H9 (cell line): ENCODE data around the gene SOCS7. TPM values are rescaled to one million over a fixed set of nuclear protein-coding genes. Genes with fewer than 3 reads are reported as not detected.

ENCODE experiments used
- DNase-seq: peaks from one replicate; pipeline ENCODE4 v3.0.0-alpha.2; 2017
- H2AFZ ChIP-seq: one replicate; pipeline ENCODE4 v1.6.1; 2013; ENCODE audit warnings: mild to moderate bottlenecking, low read length, control low read depth, moderate library complexity
- H2AK5ac ChIP-seq: 2 replicates; pipeline ENCODE4 v1.6.1; 2013; ENCODE audit warnings: low read length, control low read depth, mixed read lengths; ENCODE audit not compliant: insufficient read length
- H2BK120ac ChIP-seq: one replicate; pipeline ENCODE4 v1.6.1; 2013; ENCODE audit warnings: low read depth, mild to moderate bottlenecking, low read length, control low read depth, inconsistent platforms; ENCODE audit not compliant: poor library complexity, severe bottlenecking
- H2BK12ac ChIP-seq: 2 replicates; pipeline ENCODE4 v1.6.1; 2013; ENCODE audit warnings: low read length, control low read depth, mixed read lengths, low read depth; ENCODE audit not compliant: insufficient read length
- H2BK15ac ChIP-seq: 2 replicates; pipeline ENCODE4 v1.6.1; 2013; ENCODE audit warnings: low read depth, low read length, control low read depth
- H2BK20ac ChIP-seq: one replicate; pipeline ENCODE4 v1.6.1; 2013; ENCODE audit warnings: low read depth, mild to moderate bottlenecking, low read length, control low read depth, inconsistent platforms; ENCODE audit not compliant: poor library complexity, severe bottlenecking
- H2BK5ac ChIP-seq: 2 replicates; pipeline ENCODE4 v1.6.1; 2013; ENCODE audit warnings: low read length, control low read depth, mixed read lengths; ENCODE audit not compliant: insufficient read length
- H3K14ac ChIP-seq: 2 replicates; pipeline ENCODE4 v1.6.1; 2013; ENCODE audit warnings: low read length, control low read depth; ENCODE audit not compliant: insufficient read depth
- H3K18ac ChIP-seq: 2 replicates; pipeline ENCODE4 v1.6.1; 2013; ENCODE audit warnings: low read depth, mild to moderate bottlenecking, mixed read lengths, low read length, control low read depth; ENCODE audit not compliant: insufficient read length
- H3K23ac ChIP-seq: 2 replicates; pipeline ENCODE4 v1.6.1; 2013; ENCODE audit warnings: low read length, control low read depth, mixed read lengths, low read depth; ENCODE audit not compliant: insufficient read length
- H3K23me2 ChIP-seq: 2 replicates; pipeline ENCODE4 v1.6.1; 2013; ENCODE audit warnings: low read depth, mild to moderate bottlenecking, mixed read lengths, low read length, control low read depth; ENCODE audit not compliant: insufficient read length, poor library complexity, severe bottlenecking
- H3K27ac ChIP-seq: 2 replicates; pipeline ENCODE4 v1.5.1; 2013; ENCODE audit warnings: low read length, control low read depth, mixed read lengths, low read depth; ENCODE audit not compliant: insufficient read length
- H3K27me3 ChIP-seq: 2 replicates; pipeline ENCODE4 v1.6.1; 2013; ENCODE audit warnings: low read length, control low read depth, inconsistent platforms; ENCODE audit not compliant: insufficient read depth
- H3K4ac ChIP-seq: 2 replicates; pipeline ENCODE4 v1.6.1; 2013; ENCODE audit warnings: low read depth, mild to moderate bottlenecking, control low read depth, inconsistent platforms, low read length, moderate library complexity
- H3K4me1 ChIP-seq: 2 replicates; pipeline ENCODE4 v1.6.1; 2013; ENCODE audit warnings: low read length, control low read depth, inconsistent platforms; ENCODE audit not compliant: insufficient read depth
- H3K4me2 ChIP-seq: 2 replicates; pipeline ENCODE4 v1.6.1; 2013; ENCODE audit warnings: low read length, control low read depth, mixed read lengths; ENCODE audit not compliant: insufficient read length, insufficient read depth
- H3K56ac ChIP-seq: 2 replicates; pipeline ENCODE4 v1.6.1; 2013; ENCODE audit warnings: low read depth, mild to moderate bottlenecking, mixed read lengths, low read length, control low read depth; ENCODE audit not compliant: insufficient read length
- H3K79me1 ChIP-seq: 2 replicates; pipeline ENCODE4 v1.6.1; 2013; ENCODE audit warnings: low read depth, mild to moderate bottlenecking, moderate library complexity, low read length, control low read depth, inconsistent platforms; ENCODE audit not compliant: insufficient read depth, poor library complexity, severe bottlenecking
- H3K79me2 ChIP-seq: 2 replicates; pipeline ENCODE4 v1.6.1; 2013; ENCODE audit warnings: low read length, control low read depth, inconsistent platforms; ENCODE audit not compliant: insufficient read depth
- H3K9ac ChIP-seq: 2 replicates; pipeline ENCODE4 v1.6.1; 2013; ENCODE audit warnings: low read length, control low read depth, mixed read lengths; ENCODE audit not compliant: insufficient read length; ENCODE audit errors: extremely low read depth
- H3K9me3 ChIP-seq: one replicate; pipeline ENCODE4 v1.6.1; 2013; ENCODE audit warnings: low read depth, low read length, inconsistent platforms; ENCODE audit not compliant: control insufficient read depth
- H3T11ph ChIP-seq: one replicate; pipeline ENCODE4 v1.6.1; 2013; ENCODE audit warnings: mild to moderate bottlenecking, low read length, control low read depth, inconsistent platforms
- H4K20me1 ChIP-seq: one replicate; pipeline ENCODE4 v1.6.1; 2013; ENCODE audit not compliant: control insufficient read depth, insufficient read length, insufficient read depth
- H4K5ac ChIP-seq: 2 replicates; pipeline ENCODE4 v1.6.1; 2013; ENCODE audit warnings: low read depth, mild to moderate bottlenecking, mixed read lengths, low read length, control low read depth; ENCODE audit not compliant: insufficient read length
- H4K8ac ChIP-seq: replicated peaks from 2 replicates; pipeline ENCODE4 v1.6.1; 2013; ENCODE audit warnings: low read length, control low read depth, mixed read lengths, low read depth; ENCODE audit not compliant: insufficient read length
- H4K91ac ChIP-seq: 2 replicates; pipeline ENCODE4 v1.6.1; 2013; ENCODE audit warnings: low read depth, mild to moderate bottlenecking, moderate library complexity, mixed read lengths, low read length, control low read depth; ENCODE audit not compliant: insufficient read length
- H3K27ac Mint-ChIP-seq, 3 experiments: 2 replicates in 2 of 3; 3 replicates in 1 of 3; pipeline ENCODE4 v1.8.0; 2020 to 2021; ENCODE audit warnings: mixed read lengths in 3 of 3, mild to moderate bottlenecking in 1 of 3, moderate library complexity in 1 of 3
- H3K27me3 Mint-ChIP-seq: 2 replicates; pipeline ENCODE4 v1.8.0; 2021; ENCODE audit warnings: low read depth, mild to moderate bottlenecking, moderate library complexity, mixed read lengths
- H3K36me3 Mint-ChIP-seq, 3 experiments: 2 replicates in 2 of 3; 3 replicates in 1 of 3; pipeline ENCODE4 v1.8.0; 2020 to 2021; ENCODE audit warnings: low read depth in 3 of 3, mixed read lengths in 3 of 3; ENCODE audit not compliant: insufficient read depth in 1 of 3
- H3K4me1 Mint-ChIP-seq, 2 experiments: 2 replicates each; pipeline ENCODE4 v1.8.0; 2020; ENCODE audit warnings: mixed read lengths in 2 of 2
- H3K4me3 Mint-ChIP-seq, 2 experiments: 2 replicates in 1 of 2; 3 replicates in 1 of 2; pipeline ENCODE4 v1.8.0; 2020 to 2021; ENCODE audit warnings: mild to moderate bottlenecking in 2 of 2, mixed read lengths in 2 of 2, moderate library complexity in 1 of 2
- H3K9me3 Mint-ChIP-seq, 2 experiments: 2 replicates in 1 of 2; 3 replicates in 1 of 2; pipeline ENCODE4 v1.8.0; 2020; ENCODE audit warnings: mild to moderate bottlenecking in 2 of 2, mixed read lengths in 2 of 2, moderate library complexity in 1 of 2
- WGBS: extraction: QIAGEN DNeasy Blood & Tissue Kit; methylation state at CpG from one replicate; pipeline ENCODE4 v1.1.7; 2013; ENCODE audit warnings: missing lambda C conversion rate, low lambda C conversion rate, mixed read lengths; ENCODE audit not compliant: insufficient read length; ENCODE audit errors: extremely low coverage; 5-methylcytosine and 5-hydroxymethylcytosine counted together
- total RNA-seq: library from RNA; stranded (reverse); gene quantifications from 2 replicates; pipeline ENCODE4 v1.2.1, GENCODE V29; 2021
- TF ChIP-seq, protein P1 (sequence below): fragments of 200-600 bp; sonication (generic); conservative IDR thresholded peaks from 3 replicates; pipeline ENCODE4 v1.8.0; 2021; ENCODE audit warnings: antibody characterized with exemption, mild to moderate bottlenecking

SOCS7 gene
- total RNA-seq, 1 experiment from 2014 or later: 31.0 TPM

DNA sequence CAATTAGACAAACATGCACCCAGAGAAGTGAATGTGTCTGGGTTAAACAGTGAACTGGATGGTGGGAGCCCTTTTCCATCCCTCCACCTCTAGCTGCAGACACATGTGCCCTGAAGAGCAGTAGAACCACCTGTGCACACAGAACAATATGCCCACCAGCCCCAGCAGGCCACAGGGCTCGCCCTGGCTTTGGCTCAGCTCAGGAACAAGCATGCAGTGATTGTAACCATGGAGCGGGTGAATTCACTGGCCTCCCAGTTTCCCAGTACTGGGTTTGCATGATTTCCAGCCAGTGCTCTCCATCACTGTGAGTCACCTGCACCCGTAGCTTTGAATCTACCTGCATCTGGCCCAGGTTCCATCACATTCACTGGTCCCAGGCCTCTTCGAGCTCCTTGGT is 13.1 kb upstream of the SOCS7 start:
- Histone ChIP-seq H3K9ac (no peak overlapping the region), H3K14ac (no peak overlapping the region), H3K27ac (no peak overlapping the region), H3K23ac (no peak overlapping the region), H3K79me1 (no peaks in the 10 kb centered on the region), H2BK20ac (no peak overlapping the region), H3K4me2 (no peak overlapping the region), H3K9me3 (no peaks in the 10 kb centered on the region), H3K56ac (no peak overlapping the region), H2BK12ac (no peak overlapping the region), H4K5ac (no peak overlapping the region), H3K4ac (no peak overlapping the region), H2AK5ac (no peak overlapping the region), H4K8ac (no peak overlapping the region), H3K79me2 (no peaks in the 10 kb centered on the region), H4K91ac (no peak overlapping the region), H2BK5ac (no peak overlapping the region), H4K20me1 (no peaks in the 10 kb centered on the region), H3K23me2 (no peaks in the 10 kb centered on the region), H2BK15ac (no peak overlapping the region), H2AFZ (no peak overlapping the region), H3K18ac (no peak overlapping the region), H3K27me3 (no peaks in the 10 kb centered on the region; the same call in 1 of the 2 replicates), H2BK120ac (no peak overlapping the region), H3K4me1 (peaks cover 6% of the 10 kb centered on the region; the same call in 1 of the 2 replicates), H3T11ph (no peak overlapping the region)
- Mint-ChIP-seq H3K4me1 (peaks cover 22 to 31% of the 10 kb centered on the region in 2 experiments), H3K36me3 (no peaks in the 10 kb centered on the region), H3K9me3 (no peaks in the 10 kb centered on the region), H3K27ac (no peak overlapping the region), H3K4me3 (no peak overlapping the region), H3K27me3 (peaks cover 9% of the 10 kb centered on the region; the same call in 1 of the 2 replicates)
- TF ChIP-seq, protein P1, sequence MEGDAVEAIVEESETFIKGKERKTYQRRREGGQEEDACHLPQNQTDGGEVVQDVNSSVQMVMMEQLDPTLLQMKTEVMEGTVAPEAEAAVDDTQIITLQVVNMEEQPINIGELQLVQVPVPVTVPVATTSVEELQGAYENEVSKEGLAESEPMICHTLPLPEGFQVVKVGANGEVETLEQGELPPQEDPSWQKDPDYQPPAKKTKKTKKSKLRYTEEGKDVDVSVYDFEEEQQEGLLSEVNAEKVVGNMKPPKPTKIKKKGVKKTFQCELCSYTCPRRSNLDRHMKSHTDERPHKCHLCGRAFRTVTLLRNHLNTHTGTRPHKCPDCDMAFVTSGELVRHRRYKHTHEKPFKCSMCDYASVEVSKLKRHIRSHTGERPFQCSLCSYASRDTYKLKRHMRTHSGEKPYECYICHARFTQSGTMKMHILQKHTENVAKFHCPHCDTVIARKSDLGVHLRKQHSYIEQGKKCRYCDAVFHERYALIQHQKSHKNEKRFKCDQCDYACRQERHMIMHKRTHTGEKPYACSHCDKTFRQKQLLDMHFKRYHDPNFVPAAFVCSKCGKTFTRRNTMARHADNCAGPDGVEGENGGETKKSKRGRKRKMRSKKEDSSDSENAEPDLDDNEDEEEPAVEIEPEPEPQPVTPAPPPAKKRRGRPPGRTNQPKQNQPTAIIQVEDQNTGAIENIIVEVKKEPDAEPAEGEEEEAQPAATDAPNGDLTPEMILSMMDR: no peak
- no CpG with 5 or more reads among the region's 4 CpGs for WGBS
- no peak for DNase-seq
